HepG2 (cell line): ENCODE results near the gene MCFD2. TPM values are rescaled to one million over a fixed set of nuclear protein-coding genes. Genes with fewer than 3 reads are reported as not detected.
A peak's percentile ranks its signal among the peaks of the same experiment; 100 is the strongest.

Experiments
- BRF2 ChIP-seq: sonication (generic); formaldehyde crosslinking; IDR thresholded peaks from 2 replicates; pipeline ENCODE4 v1.8.1; 2022; ENCODE audit warnings: mild to moderate bottlenecking, missing genetic modification reagents
- CCAR2 ChIP-seq: fragments of 200-400 bp; formaldehyde crosslinking; optimal IDR thresholded peaks from 2 replicates; pipeline ENCODE3; 2018; ENCODE audit warnings: low read depth, mild to moderate bottlenecking, low read length, moderate library complexity
- NFE2L2 ChIP-seq: fragments of 150-350 bp; IDR thresholded peaks from 2 replicates; pipeline ENCODE4 v1.6.1; 2014; ENCODE audit warnings: low read length
- PRPF4 ChIP-seq: fragments of 200-400 bp; formaldehyde crosslinking; IDR thresholded peaks from 2 replicates; pipeline ENCODE4 v1.6.1; 2016; ENCODE audit warnings: low read length, low read depth; ENCODE audit not compliant: poor library complexity, severe bottlenecking
- SMARCC2 ChIP-seq: fragments of 450-650 bp; IDR thresholded peaks from 2 replicates; pipeline ENCODE4 v1.6.1; 2017; ENCODE audit warnings: antibody characterized with exemption, mild to moderate bottlenecking
- SRY ChIP-seq: sonication (generic); formaldehyde crosslinking; IDR thresholded peaks from 2 replicates; pipeline ENCODE4 v1.8.0; 2022; ENCODE audit warnings: mild to moderate bottlenecking, missing genetic modification reagents
- U2AF1 ChIP-seq: fragments of 200-400 bp; formaldehyde crosslinking; optimal IDR thresholded peaks from 2 replicates; pipeline ENCODE3; 2017; ENCODE audit warnings: mild to moderate bottlenecking, low read depth, low read length
- U2AF2 ChIP-seq: fragments of 200-400 bp; formaldehyde crosslinking; IDR thresholded peaks from 2 replicates; pipeline ENCODE4 v1.6.1; 2017; ENCODE audit warnings: low read depth, mild to moderate bottlenecking, low read length
- ZBTB20 ChIP-seq: sonication (generic); formaldehyde crosslinking; IDR thresholded peaks from 2 replicates; pipeline ENCODE4 v1.8.1; 2023; ENCODE audit warnings: missing genetic modification reagents, low read depth, mild to moderate bottlenecking, borderline replicate concordance
- ZNF282 ChIP-seq: fragments of 450-650 bp; IDR thresholded peaks from 2 replicates; pipeline ENCODE4 v1.6.1; 2018; ENCODE audit not compliant: partially characterized antibody
- polyA plus RNA-seq, 8 experiments: library from polyadenylated mRNA; depleted of rRNA in 3 of 8; stranded (reverse) in 7 of 8; unstranded in 1 of 8; fragments of >200 nt; fragmentation: Illumina TruSeq in 4 of 8; extraction: Trizol in 4 of 8; gene quantifications; 2 replicates each; pipeline versions ENCODE4 v1.2.1 to v1.2.3, GENCODE V29; 2011 to 2016; ENCODE audit warnings: low read depth in 4 of 8, missing spikeins in 1 of 8, mixed read lengths in 1 of 8; ENCODE audit not compliant: insufficient read depth in 1 of 8
- total RNA-seq, 5 experiments: library from RNA; depleted of rRNA; stranded (reverse); fragments of >200 nt; fragmentation: Illumina TruSeq; extraction: Trizol; gene quantifications; 2 replicates each; pipeline ENCODE4 v1.2.3, GENCODE V29; 2016; ENCODE audit warnings: low read depth in 1 of 5
- TF ChIP-seq, protein P1 (sequence below): sonication (generic); formaldehyde crosslinking; IDR thresholded peaks from 2 replicates; pipeline ENCODE4 v1.4.0; 2020; ENCODE audit warnings: missing genetic modification reagents
- TF ChIP-seq, protein P2 (sequence below): sonication (generic); formaldehyde crosslinking; IDR thresholded peaks from 2 replicates; pipeline ENCODE4 v1.4.0; 2020; ENCODE audit warnings: missing genetic modification reagents
- TF ChIP-seq, protein P3 (sequence below): sonication (generic); formaldehyde crosslinking; IDR thresholded peaks from 2 replicates; pipeline ENCODE4 v1.5.0; 2020; ENCODE audit warnings: mild to moderate bottlenecking, missing genetic modification reagents, borderline replicate concordance

Gene MCFD2
- total and polyA plus RNA-seq, 2 of the 13 experiments (the other 11 are each of a cell fraction or from before 2014, with no cell fraction given): 183 to 232 TPM

DNA sequence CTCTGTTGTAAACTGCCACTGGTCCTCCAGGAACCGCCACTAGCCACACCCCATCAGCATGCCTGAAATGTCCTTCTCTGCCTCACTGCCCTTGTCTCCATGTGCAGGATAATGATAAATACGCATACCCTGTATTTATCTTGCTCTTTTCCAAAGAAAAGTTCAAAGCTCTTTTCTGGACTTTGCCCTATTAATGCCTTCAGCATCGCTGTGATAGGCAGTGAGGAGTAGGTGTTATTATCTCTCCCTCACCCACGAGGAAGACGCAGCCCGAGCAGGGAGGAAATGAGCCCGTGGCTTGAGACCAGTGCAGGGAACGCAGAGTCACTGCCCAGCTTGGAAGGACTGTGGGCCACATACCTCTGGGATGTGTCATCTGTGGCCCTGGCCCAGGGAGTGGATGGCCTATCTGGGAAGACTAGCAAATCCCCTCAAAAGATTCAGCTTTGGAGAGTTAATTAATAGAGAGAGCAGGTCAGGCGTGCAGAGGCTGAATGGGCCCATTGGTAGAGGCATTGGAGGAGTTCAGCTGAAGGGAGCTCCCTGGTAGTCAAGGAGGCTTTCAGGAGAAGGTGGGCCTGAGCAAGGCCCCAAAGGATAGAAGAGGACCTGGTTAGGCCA lies 39.5 kb upstream of the MCFD2 start (continued):
- TF ChIP-seq, protein P1, sequence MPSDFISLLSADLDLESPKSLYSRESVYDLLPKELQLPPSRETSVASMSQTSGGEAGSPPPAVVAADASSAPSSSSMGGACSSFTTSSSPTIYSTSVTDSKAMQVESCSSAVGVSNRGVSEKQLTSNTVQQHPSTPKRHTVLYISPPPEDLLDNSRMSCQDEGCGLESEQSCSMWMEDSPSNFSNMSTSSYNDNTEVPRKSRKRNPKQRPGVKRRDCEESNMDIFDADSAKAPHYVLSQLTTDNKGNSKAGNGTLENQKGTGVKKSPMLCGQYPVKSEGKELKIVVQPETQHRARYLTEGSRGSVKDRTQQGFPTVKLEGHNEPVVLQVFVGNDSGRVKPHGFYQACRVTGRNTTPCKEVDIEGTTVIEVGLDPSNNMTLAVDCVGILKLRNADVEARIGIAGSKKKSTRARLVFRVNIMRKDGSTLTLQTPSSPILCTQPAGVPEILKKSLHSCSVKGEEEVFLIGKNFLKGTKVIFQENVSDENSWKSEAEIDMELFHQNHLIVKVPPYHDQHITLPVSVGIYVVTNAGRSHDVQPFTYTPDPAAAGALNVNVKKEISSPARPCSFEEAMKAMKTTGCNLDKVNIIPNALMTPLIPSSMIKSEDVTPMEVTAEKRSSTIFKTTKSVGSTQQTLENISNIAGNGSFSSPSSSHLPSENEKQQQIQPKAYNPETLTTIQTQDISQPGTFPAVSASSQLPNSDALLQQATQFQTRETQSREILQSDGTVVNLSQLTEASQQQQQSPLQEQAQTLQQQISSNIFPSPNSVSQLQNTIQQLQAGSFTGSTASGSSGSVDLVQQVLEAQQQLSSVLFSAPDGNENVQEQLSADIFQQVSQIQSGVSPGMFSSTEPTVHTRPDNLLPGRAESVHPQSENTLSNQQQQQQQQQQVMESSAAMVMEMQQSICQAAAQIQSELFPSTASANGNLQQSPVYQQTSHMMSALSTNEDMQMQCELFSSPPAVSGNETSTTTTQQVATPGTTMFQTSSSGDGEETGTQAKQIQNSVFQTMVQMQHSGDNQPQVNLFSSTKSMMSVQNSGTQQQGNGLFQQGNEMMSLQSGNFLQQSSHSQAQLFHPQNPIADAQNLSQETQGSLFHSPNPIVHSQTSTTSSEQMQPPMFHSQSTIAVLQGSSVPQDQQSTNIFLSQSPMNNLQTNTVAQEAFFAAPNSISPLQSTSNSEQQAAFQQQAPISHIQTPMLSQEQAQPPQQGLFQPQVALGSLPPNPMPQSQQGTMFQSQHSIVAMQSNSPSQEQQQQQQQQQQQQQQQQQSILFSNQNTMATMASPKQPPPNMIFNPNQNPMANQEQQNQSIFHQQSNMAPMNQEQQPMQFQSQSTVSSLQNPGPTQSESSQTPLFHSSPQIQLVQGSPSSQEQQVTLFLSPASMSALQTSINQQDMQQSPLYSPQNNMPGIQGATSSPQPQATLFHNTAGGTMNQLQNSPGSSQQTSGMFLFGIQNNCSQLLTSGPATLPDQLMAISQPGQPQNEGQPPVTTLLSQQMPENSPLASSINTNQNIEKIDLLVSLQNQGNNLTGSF (CRISPR knock-in tag): 0 out of 2 replicates have a peak, but pooled peaks have one; percentile 4
- no peak for TF ChIP-seq ZBTB20 (CRISPR knock-in tag)
- TF ChIP-seq SMARCC2: no peak
- no peak for TF ChIP-seq U2AF1
- no peak for TF ChIP-seq CCAR2
- no peak for TF ChIP-seq PRPF4
- TF ChIP-seq, protein P2, sequence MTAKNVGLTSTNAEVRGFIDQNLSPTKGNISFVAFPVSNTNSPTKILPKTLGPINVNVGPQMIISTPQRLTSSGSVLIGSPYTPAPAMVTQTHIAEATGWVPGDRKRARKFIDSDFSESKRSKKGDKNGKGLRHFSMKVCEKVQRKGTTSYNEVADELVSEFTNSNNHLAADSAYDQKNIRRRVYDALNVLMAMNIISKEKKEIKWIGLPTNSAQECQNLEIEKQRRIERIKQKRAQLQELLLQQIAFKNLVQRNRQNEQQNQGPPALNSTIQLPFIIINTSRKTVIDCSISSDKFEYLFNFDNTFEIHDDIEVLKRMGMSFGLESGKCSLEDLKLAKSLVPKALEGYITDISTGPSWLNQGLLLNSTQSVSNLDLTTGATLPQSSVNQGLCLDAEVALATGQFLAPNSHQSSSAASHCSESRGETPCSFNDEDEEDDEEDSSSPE: no peak
- TF ChIP-seq U2AF2: no peak
- TF ChIP-seq, protein P3, sequence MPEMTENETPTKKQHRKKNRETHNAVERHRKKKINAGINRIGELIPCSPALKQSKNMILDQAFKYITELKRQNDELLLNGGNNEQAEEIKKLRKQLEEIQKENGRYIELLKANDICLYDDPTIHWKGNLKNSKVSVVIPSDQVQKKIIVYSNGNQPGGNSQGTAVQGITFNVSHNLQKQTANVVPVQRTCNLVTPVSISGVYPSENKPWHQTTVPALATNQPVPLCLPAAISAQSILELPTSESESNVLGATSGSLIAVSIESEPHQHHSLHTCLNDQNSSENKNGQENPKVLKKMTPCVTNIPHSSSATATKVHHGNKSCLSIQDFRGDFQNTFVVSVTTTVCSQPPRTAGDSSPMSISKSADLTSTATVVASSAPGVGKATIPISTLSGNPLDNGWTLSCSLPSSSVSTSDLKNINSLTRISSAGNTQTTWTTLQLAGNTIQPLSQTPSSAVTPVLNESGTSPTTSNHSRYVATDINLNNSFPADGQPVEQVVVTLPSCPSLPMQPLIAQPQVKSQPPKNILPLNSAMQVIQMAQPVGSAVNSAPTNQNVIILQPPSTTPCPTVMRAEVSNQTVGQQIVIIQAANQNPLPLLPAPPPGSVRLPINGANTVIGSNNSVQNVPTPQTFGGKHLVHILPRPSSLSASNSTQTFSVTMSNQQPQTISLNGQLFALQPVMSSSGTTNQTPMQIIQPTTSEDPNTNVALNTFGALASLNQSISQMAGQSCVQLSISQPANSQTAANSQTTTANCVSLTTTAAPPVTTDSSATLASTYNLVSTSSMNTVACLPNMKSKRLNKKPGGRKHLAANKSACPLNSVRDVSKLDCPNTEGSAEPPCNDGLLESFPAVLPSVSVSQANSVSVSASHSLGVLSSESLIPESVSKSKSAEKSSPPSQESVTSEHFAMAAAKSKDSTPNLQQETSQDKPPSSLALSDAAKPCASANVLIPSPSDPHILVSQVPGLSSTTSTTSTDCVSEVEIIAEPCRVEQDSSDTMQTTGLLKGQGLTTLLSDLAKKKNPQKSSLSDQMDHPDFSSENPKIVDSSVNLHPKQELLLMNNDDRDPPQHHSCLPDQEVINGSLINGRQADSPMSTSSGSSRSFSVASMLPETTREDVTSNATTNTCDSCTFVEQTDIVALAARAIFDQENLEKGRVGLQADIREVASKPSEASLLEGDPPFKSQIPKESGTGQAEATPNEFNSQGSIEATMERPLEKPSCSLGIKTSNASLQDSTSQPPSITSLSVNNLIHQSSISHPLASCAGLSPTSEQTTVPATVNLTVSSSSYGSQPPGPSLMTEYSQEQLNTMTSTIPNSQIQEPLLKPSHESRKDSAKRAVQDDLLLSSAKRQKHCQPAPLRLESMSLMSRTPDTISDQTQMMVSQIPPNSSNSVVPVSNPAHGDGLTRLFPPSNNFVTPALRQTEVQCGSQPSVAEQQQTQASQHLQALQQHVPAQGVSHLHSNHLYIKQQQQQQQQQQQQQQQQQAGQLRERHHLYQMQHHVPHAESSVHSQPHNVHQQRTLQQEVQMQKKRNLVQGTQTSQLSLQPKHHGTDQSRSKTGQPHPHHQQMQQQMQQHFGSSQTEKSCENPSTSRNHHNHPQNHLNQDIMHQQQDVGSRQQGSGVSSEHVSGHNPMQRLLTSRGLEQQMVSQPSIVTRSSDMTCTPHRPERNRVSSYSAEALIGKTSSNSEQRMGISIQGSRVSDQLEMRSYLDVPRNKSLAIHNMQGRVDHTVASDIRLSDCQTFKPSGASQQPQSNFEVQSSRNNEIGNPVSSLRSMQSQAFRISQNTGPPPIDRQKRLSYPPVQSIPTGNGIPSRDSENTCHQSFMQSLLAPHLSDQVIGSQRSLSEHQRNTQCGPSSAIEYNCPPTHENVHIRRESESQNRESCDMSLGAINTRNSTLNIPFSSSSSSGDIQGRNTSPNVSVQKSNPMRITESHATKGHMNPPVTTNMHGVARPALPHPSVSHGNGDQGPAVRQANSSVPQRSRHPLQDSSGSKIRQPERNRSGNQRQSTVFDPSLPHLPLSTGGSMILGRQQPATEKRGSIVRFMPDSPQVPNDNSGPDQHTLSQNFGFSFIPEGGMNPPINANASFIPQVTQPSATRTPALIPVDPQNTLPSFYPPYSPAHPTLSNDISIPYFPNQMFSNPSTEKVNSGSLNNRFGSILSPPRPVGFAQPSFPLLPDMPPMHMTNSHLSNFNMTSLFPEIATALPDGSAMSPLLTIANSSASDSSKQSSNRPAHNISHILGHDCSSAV (CRISPR knock-in tag): no peak
- TF ChIP-seq BRF2 (CRISPR knock-in tag): no peak
- TF ChIP-seq NFE2L2: peak; percentile 61
- no peak for TF ChIP-seq ZNF282
- TF ChIP-seq SRY (CRISPR knock-in tag): no peak
